Fibroblast of the conjunctiva (primary cell): ENCODE data around the gene SMG9.
"Not testable (repeated sequence)": the region's sequence is repeated elsewhere in the genome, so short reads cannot be mapped to it uniquely, and the experiment has no call there.

Experiments
- DNase-seq: peaks from one replicate; pipeline ENCODE4 v3.0.0-alpha.2; 2010; ENCODE audit warnings: low read depth

SMG9 gene

DNA sequence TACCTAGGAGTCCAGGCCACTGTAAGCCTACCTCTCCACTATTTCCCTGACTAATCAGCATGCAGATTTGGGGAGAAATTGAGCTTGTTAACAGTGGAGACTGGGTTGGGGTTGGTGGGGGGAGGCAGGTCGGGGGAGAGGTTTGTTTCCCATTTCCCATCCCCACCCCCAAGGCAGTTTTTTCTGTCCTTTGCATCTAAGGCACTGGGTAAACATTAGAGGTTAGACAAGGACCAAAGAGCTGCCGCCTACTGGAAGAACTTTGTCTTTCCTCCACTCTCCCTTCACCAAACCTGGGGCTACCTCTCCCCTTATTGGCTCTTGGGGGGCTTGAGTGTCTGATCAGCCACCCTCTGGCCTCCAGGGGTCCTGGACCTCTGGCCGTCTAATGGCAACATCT lies 25.1 kb upstream of the SMG9 start:
- DNase-seq, result no peak

DNA sequence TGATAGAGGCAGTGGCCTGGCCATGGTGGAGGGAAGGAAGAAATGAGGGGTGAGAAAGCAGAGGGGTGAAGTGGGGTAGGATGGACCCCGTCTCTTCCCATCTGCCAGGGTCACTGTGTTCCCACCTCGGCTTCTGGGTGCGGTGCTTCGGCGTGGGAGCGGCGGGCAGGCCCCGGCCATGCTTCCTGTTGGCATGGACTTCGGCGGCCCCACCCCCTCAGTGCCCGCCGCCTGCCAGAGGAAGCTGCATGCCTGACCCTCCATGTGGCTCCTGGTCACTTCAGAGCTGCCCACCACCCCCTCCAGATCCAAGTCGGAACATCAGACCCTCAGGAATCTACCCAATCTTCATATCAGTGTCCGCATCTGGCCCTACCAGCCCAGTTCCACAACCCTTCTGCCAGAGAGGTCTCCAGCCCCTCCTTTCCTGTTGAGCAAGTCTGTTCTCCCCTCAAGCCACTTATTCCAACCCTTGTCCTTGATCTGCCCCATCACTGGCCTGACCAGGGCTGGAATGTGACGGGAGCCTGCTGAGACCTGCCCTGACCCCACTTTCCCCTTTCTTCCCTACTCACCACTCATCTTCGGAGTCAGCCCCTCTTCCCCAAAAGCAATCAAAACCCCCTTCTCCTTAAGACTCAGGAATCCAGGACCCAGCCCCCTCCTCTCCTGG lies 24.5 kb upstream of the SMG9 start:
- no peak for DNase-seq

DNA sequence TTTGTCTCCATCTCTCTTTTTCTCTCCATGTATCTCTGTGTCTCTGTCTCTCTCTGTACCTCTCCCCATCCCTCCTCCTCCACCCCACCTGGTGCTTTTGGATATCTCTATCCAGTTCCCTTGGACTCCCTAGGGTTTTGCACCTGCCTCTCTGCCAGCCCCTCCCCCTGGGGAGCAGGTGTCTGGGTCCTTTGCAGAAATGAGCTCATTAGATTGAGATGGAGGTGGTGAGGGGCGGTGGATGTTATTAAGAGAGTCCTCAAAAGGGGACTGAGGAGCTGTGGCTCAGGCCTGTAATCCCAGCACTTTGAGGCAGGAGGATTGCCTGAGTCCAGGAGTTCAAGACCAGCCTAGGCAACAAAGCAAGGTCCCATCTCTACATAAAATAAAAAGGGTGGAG lies 23.9 kb upstream of the SMG9 start:
- DNase-seq, result no peak

DNA sequence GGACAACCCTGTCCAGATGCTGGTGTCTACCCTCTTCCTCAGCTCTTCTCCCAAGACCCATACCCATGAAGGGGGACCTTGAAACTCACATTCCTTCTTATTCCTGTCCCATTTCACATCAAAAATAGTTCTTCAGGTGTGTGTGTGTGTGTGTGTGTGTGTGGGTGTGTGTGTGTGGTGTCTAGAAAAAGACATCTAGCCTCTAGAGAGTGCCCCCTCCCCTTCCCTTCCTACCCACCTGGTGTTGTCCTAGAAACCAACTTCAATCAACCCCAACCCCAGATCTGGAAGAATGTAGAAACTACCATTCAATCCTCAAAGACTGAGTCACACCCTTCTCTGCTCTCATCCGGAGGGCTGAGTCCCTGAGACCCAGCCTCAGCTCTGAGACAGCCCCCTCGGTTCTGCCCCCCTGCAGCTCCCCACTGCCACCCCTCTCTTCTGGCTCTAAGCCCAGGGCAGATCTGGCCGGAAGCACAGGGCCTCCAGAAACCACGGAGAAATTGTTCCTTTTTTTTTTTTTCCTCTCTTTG lies 22.5 kb upstream of the SMG9 start:
- DNase-seq, result no peak

DNA sequence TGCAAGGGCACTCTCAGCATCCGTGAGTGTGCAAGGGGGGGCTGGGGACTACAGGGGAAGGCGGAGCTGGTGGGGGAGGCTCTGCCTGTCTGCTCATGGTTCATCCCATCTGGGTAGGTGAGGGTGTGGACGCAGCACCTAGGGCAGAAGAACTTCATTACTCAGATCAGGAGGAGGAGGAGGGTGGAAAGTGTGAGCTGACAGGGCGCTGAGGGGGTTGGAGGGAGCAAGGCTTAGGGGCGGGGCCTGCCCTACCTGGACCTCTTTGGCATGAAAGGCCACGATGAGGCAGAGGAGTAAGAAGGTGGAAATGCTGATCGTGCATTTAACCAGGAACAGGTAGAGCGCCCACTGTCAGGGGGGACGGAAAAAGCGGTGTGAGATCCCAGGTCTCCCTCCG lies 21.5 kb upstream of the SMG9 start:
- DNase-seq, result no peak

DNA sequence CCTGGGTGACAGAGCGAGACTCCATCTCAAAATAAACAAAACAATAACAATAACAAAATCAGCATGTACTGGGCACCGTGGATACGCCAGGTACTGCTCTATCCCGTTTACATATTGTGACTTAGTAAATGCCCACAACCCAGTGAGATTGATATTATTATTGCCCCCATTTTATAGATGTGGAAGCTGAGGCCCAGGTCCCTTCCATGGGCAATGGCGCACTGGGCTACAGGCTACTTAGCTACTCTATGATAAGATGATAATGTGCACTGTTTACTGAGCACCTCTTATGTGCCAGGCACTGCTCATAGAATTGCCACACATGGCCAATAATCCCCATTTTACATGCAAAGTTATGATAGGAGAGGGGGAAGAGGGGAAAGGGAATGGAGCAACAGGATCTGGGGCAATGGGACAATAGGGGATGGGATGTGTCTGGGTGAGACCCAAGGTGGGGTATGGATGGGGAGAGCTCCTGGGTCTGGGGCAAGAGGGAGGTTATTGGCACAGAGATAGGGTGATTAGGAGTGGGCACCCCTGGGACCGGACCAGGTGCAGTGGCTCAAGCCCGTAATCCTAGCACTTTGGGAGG lies 20.6 kb upstream of the SMG9 start:
- DNase-seq, result no peak

DNA sequence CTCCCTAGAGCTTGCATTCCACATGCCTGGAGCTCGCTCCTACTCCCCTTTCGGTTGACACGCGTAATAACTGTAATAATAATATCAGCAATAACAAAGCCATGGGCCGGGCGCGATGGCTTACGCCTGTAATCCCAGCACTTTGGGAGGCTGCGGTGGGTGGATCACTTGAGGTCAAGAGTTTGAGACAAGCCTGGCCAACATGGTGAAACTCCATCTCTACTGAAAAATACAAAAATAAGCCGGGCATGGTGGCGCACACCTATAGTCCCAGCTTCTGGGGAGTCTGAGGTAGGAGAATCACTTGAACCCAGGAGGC lies 20.1 kb upstream of the SMG9 start:
- DNase-seq, result not testable (repeated sequence)

DNA sequence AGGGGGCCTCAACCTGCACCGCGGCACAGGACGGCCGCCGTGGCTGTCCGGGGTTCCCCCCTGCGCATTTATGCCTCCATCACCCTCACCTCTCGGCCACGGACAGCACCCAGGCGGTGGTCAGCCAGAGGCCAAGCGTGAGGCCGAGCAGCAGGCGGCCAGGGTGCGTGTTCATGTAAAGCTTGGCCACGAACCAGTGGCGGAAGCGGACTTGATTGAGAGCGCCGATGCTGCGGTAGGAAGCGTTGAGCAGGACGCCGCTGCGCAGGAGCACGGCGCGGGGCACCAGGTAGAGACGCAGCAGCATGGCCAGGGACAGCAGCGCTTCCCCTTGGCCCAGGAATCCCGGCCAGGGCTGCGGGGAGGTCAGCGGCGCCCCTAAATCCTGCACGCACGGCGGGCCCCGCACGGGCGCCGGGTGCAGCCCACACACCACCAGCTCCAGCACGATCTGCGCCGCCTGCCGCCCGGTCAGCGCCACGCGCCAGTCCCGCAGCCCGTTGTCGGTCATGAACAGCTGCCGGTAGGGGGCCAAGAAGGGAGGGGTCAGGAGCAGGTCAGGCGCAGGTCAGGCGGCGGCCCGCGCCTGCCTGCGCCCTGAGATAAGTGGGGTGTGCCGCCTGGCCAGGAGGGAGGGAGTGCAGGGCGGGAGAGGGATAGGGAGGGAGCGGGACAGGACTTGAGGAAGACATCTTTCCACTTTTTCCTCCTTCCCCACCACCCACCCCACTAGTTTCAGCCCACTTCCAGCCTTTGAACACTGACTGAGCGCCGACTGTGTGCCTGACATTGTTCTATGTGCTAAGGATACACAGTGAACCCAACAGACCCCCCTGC lies 19.6 kb upstream of the SMG9 start:
- DNase-seq, result no peak

DNA sequence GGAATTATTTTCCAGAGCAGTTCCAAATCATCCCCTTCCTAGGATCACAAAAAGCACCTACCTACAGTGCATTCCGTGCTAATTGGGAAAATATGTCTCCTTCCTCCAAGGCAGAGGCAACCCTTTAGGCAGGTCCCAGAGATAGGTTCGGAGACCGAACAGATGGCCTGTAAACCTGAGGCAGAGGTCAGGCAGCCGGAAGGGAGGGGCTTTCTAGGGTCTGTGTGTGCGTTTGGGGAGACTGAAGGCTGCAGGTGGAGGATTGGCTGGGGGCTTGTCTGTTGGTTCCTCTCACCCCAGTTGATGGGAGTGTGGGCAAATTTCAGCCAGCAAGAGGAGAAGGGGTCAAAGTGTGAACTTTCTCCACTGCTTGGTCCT lies 19.0 kb upstream of the SMG9 start:
- DNase-seq, result no peak

DNA sequence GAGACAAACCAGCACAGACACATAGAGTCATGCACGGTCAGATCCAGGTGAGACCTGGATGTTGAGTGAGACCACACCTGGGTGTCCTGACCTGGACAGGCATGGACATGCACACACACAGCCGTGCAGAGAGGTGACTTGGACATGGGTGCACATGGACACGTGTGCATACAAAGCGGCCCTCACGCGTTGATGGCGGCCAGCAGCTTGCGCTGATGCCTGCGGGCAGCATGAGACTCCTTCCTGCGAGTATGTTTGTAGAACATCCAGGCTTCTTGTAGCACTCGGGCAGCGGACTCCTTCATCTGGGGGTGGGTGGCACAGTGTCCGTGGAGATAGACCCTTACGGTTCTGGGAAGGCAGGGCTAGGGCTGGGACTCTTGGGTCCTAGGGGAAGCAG lies 14.5 kb upstream of the SMG9 start:
- no peak for DNase-seq

DNA sequence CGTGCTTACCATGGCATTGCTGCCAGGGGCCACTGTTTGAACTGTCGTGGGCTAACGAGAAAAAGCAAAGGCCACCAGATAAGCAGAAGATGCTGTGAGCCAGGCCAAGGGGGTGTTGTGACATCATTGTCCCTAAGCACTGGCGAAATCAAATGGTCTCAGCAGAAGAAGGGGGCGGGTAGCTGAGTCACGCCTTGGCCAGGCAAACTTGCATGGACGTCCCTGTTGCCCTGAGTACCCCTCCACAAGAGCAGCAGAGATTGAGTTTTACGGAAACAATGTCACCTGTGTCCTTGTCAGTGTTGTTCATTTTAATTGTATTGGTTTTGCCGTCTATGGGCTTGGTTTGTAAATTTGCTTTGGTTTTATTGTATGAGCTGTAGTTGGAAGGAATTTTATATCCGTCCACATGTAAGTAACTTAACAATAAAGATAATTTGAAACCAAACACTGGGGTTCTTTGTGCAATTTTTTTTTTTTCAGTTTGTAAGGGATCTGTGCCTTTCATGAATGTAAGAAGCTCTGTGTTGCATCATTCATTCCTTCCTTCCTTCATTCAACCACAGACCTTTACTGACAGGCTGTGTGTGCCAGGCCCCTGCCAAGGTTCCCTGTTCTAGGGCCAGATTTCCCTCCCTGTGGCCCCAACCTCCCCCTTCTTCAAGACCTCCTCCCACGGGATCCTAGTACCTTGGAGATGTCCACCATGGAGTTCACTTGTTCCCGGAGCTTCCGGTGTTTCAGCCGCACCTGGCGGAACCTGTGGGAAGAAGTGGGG lies 13.7 kb upstream of the SMG9 start:
- no peak for DNase-seq

DNA sequence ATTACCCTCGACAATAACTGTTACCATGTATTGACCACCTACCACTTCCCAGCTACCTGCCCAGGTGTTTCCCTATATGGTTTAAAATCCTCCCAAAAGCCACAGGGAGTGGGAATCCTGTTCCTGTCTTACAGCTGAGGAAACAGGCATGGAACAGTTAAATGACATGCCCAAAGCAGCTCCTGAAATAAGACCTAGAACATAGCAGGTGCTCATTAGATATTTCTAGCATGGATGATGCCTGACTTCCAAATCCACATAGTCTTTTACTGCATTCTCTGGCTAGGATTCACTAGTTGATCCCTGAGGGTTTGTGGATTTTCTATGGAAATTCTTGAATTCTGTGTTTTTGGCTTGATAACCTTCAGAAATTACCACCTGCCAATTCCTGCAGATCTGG lies 13.1 kb upstream of the SMG9 start:
- no peak for DNase-seq

DNA sequence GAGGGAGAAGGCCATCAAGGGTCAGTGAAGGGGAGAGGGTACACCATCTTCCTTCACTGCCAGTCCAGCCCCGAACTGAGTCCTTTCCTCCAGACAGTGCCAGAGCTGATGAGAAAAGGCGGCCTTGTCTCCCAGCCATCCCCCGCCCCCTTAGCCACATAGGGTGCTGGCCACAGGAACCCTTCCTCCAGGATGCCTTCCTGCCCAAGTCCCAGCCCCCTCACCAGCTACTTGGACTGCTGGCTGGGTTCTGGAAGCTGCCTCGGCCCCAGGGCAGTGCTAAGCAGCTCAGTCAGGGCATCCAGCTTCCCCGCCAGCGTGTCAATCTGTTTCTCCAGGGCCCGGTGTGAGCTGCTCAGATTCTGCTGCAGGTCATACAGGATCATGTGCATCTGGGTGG lies 12.6 kb upstream of the SMG9 start:
- no peak for DNase-seq

DNA sequence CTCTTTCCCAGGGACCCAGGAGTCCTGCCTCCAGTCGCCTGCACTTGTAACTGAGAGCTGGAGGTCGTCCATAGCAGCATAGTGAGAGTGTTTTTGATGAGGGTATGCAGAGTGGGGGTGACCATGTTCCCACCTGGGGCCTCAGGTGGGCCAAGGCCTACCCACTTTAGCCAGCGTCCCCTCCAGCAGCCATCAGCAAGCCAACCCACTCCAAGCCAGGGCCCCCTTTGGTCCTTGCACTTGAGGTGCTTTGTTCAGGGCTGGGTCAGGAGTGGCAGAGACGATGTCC lies 11.9 kb upstream of the SMG9 start:
- no peak for DNase-seq

DNA sequence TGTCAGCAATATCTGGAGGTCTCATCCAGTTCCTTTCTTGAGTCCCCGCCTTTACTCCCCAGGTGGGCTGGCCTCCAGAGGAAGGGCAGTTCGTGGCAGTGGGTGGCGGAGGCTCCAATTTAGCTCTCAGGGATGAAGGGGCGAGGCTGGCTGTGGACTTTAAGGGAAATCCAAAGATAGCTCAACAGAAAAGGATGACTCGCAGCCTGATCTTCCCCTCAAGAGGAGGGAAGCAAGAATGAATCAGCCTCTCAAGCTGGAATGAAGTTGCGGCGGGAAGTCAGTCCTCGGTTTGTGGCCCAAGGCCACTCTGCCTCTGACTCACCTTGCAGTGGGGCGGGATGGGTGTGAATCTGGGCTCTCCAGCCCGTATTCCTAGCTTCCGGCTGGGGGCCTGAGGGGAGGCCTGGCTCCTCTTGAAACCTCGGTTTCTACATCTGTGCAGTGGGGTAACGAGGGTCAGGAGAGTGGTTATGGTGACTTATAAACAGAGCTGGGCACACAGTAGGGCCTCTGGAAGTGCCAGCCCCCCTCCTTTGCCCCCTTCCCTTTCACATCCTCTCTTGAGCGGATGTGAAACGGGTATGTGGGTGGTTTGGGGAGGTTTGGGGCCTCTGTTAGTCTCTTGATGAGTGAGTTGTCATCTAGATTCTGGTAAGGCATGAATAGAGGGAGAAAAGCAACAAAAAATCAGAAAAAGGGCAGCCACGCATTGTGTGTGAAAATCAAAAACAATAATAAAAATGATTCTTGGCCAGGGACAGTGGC lies 10.5 kb upstream of the SMG9 start:
- DNase-seq, result peak; percentile 83

DNA sequence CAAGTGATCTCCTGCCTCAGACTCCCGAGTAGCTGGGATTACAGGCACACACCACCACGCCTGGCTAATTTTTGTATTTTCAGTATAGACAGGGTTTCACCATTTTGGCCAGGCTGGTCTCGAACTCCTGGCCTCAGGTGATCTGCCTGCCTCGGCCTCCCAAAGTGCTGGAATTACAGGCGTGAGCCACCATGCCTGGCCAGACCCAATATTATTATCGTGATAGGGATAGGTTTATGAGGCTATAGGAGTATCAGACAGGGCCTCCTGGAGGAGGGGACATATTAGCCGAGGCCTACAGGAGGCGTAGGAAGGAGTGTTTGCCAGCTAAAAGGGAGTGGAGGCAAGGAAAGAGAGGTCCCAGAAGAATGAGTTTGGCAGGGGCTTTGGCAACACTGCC lies 9.9 kb upstream of the SMG9 start:
- DNase-seq, result not testable (repeated sequence)

DNA sequence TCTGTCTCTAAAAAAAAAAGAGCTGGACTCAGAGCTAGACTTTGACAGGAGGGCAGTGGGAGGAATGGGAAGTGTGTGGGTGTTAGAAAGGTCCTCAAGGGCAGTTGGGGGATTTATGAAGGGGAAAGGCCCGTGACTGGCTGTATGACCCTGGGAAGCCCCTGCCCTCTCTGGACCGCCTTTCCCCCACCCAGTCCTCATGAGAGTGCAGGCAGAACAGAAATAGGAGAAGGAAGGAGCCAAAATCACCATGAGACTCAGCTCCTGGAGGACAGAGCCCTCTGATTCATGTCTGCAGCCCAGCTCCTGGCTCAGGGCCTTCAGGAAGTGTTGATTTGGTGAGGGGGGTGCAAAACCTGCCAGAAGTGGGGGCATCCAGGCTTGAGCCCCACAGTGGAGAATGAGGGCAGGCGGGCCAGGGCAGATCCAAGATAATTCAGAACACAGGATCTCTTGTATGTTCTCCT lies 8.7 kb upstream of the SMG9 start:
- DNase-seq, result no peak

DNA sequence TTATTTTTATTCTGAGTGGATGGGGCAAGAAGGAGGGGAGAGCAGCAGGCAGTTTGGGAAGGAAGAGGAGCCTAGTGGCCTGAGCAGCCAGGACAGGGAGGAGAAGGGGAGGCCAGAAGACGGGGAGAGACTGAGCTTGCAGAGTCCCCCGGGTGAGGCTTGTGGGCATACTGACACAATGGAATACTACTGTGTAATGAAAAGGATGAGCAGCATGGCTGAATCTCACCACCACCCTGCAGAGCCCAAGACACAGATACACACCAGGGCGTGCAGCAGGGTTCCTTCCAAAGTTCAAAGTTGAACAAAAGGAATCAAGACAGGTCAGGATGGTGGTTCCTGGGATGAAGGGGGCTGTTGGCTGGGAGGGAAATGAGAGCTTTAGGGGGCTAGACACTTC lies 8.1 kb upstream of the SMG9 start:
- no peak for DNase-seq

DNA sequence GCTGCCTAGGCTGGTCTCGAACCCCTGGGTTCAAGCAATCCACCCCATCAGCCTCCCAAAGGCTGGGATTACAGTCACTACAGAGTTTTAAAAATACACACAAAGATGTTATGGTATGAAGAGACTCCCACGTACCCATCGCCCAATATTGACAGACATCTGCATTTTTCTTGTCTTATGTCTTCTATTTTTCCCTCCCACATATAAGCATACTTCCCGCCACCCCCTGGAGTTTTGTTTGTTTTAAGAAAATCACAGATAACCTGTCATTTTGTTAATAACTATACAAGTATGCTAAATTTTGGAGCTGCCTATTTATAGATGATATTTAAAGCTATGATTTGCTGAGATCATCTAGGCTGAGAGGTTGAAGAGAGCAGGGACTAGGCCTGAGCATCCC lies 6.2 kb upstream of the SMG9 start:
- no peak for DNase-seq

DNA sequence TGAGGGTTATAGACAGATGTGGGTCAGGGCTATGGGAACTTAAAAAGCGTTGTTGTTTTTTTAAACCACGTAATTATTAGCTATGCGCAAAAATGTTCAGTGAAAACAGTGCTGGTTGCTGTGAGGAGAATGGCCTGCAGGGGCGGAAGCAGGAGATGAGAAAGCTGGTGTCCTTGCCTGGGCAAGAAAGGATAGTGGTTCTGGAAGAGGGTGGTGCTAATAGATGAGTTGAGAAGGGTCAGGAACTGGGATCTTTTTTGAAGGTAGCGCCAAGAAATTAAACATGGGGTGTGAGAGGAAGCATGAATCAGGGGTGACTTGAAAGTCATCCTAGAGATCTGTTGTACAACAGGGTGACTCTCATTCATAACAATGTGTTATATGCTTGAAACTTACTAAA lies 4.8 kb upstream of the SMG9 start:
- DNase-seq, result peak; percentile 43

DNA sequence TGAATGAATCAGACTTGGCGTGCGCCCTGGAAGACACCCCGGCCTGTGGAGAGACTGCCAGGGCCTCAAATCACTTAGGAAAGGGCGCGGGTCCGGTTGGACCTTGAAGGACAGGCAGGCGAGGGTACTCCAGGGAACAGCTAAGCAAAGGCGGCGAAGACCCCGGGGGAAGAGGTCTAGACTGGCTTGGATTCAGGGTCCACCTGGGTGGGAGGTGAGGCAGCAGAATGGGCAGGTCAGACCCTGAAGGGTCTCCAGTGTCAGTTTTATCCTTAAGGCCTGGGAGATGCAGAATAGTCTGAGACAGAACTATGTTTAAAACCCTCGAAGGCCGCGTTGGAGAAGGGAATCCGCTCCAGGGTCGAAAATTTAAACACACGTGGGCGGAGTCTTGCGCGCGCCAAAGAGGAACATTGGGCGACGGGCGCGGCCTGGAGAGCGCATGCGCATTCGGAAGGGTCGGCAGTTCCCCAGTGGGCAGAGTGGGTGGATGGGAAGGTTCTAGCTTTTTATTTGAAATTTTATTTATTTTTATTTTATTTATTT lies 567 bp upstream of the SMG9 start:
- DNase-seq, result peak; percentile 51

DNA sequence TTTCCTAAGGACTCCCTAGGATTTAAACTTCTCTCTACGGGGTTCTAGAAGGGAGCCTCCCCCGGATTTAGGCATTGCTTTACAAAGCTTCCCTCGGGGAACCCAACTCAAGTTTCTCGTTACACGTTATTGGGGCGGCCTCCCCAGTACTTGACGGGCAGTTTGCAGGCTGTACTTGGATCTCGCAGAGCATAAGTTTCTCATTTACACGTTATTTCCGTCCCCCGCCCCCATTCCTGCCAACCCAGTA lies 584 bp downstream of the SMG9 start:
- DNase-seq, result no peak
